ENCODE data around the gene MAGOH.

GRCh38 chr1:53284224-53285020, 46.1 kb upstream of the MAGOH start:
- TF ChIP-seq EZH2 (IDR thresholded peaks at IDR 0.05; ENCODE audit: borderline replicate concordance, insufficient read depth, low read length, poor library complexity, severe bottlenecking): no peak
- no peak for TF ChIP-seq TAF1 (IDR thresholded peaks at IDR 0.05; ENCODE audit: low read depth)
